GM21360 (cell line): Measurements from ENCODE around the gene TTYH1.
"Not testable (repeated sequence)": the region's sequence is repeated elsewhere in the genome, so short reads cannot be mapped to it uniquely, and the experiment has no call there.

Source experiments
- ATAC-seq: cut with Tn5 transposase; IDR thresholded peaks from one replicate; pipeline ENCODE4 v1.9.1; 2021; ENCODE audit warnings: mild to moderate bottlenecking, moderate library complexity; ENCODE audit not compliant: unreplicated experiment

Gene TTYH1

GRCh38 chr19:54458648-54459281, 43.5 kb downstream of the TTYH1 start:
- no peak for ATAC-seq

- ATAC-seq, result no peak
These were observed 44.3 kb downstream of the TTYH1 start for GRCh38 chr19:54459282-54460229.

- ATAC-seq, result no peak
These were observed 45.2 kb downstream of the TTYH1 start for GRCh38 chr19:54460230-54461005.

GRCh38 chr19:54461210-54461609, 45.9 kb downstream of the TTYH1 start:
- no peak for ATAC-seq

- ATAC-seq, result no peak
These were observed 46.3 kb downstream of the TTYH1 start for GRCh38 chr19:54461613-54462012.

GRCh38 chr19:54462047-54462654, 46.9 kb downstream of the TTYH1 start:
- no peak for ATAC-seq

- ATAC-seq, result peak; percentile 14
These were observed 47.6 kb downstream of the TTYH1 start for GRCh38 chr19:54462655-54463530.

- ATAC-seq, result peak; percentile 60
These were observed 48.3 kb downstream of the TTYH1 start, which contains the start of gene LENG9 for GRCh38 chr19:54463531-54464043. Gene LENG9, minus strand, starts transcription at chr19:54463778. Its CDS starts 252 bp downstream, at chr19:54463526.

- ATAC-seq, result peak; percentile 38
These were observed 48.9 kb downstream of the TTYH1 start for GRCh38 chr19:54464044-54464629.

GRCh38 chr19:54464630-54465425, 49.6 kb downstream of the TTYH1 start:
- ATAC-seq, result peak; percentile 34

GRCh38 chr19:54465426-54466109, 50.3 kb downstream of the TTYH1 start:
- ATAC-seq, result no peak

GRCh38 chr19:54466110-54466480, 50.8 kb downstream of the TTYH1 start:
- ATAC-seq, result not testable (repeated sequence)

GRCh38 chr19:54469496-54469934, 54.3 kb downstream of the TTYH1 start:
- ATAC-seq, result no peak

GRCh38 chr19:54470276-54470887, 55.1 kb downstream of the TTYH1 start:
- no peak for ATAC-seq

GRCh38 chr19:54470991-54471782, 55.9 kb downstream of the TTYH1 start:
- ATAC-seq, result no peak

GRCh38 chr19:54473071-54473891, 58.0 kb downstream of the TTYH1 start, which contains the start of gene CDC42EP5:
Gene CDC42EP5, minus strand, starts transcription at chr19:54473296. Its CDS starts 7,749 bp downstream, at chr19:54465547.
- ATAC-seq, result no peak
